CD4-positive, alpha-beta T cell treated with Interleukin-4 for 1 hour (primary cell): ENCODE results near the gene GPR173.
A peak's percentile ranks its signal among the peaks of the same experiment; 100 is the strongest.

ENCODE experiments used
- DNase-seq, 2 donors: peaks; one replicate each; pipeline ENCODE4 v3.0.0-alpha.2; 2020 to 2022

Gene GPR173

DNA sequence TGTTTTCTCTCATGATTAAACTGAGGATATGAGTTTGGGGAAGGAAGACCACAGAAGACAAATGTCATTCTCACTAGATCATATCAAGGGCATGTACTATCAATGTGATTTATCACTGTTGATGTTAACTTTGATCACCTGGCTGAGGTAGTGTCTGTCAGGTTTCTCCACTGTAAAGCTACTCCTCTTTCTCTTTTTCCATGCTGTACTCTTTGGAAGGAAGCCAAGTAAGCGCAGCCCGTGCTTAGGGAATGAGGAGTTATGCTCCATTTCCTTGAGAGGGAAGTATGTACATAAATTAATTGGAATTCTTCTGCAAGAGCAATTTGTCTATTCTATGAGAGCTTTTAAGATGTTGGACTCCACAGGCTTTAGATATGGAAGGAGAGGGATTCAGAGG lies 41.3 kb downstream of the GPR173 start:
- DNase-seq = no peak

DNA sequence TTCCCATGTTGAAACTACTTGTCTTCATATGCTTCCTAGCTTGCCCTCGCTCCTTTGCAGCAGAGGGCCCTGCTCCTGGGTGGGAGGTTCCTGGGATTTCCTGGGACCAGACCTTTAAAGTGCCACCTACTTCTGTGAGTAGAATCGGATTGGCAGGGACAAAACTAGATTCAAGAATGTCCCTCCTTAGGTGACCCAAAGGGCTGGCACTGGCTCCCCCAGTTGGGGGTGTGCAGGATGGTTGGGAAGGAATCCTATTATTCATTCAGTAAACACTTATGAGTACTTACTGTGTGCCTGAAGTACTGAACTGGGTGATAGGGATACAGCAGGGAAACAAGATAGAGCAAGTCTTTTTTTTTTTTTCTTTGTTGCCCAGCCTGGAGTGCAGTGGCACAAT lies 42.8 kb downstream of the GPR173 start:
- DNase-seq = no peak

DNA sequence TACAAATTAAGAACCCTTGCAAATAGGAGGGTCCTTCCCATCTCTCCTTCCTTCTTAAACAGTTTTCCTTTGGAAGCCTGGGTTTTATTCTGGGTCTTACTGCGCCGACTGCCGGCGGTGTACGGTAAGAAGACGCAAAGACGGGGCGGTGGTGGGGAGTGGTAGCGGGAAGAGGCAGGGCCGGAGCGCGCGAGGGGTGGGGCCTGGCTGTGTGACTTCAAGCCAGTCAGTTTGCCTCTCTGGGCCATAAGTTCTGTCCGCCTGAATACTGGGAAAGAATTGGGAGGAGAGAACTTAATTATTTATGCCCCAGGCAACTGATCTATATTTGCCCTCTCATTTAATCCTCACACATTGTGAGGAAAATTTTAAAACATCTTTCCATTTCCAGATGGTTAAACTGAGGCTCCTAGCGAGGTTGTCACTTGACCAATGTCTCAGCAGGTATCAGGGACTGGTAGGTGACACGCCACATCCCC lies 44.6 kb downstream of the GPR173 start:
- DNase-seq = peak; percentile 75 to 78

DNA sequence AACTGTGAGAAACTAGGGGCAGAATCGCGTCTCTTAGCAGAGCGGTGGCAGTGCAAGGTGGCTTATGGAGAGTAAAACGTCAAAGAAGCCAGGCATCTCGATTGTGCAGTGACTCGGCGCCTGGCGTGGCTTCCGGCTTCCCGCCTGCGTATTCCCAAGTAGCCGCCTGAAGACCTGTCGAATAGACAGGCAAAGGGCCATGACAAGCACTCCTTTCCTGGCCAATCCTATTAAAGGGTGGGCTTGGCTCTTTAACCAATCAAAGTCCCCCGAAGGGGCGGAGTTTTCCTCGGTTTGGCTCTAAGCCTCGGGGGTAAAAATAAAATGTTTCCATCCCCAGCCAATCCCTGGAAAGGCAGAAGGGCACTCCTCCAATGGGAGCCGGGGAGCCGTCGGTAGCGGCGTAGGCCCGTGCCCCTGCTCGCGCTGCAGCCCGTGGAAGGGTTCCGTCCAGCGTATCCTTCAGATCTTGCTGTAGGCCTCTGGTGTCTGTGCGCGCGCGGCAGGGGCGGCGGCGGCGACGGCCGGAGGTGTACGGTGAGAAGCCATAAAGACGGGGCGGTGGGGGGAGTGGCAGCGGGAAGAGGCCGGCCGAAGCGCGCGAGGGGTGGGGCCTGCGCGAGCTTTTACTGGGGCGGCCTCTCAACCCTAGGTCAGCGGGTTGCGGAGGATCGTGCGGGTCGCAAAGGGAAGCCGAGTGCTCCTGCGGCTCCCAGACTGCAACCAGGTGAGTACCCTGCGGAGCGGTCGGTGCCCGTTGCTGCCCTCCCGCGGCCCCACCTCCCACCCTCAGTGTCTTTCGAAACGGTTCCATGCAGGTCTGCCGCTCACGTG lies 45.4 kb downstream of the GPR173 start, which contains the start of gene KANTR:
TSS of gene KANTR (plus strand) at position 395 of the 834 bp plus-strand sequence. CDS start 30,131 bp downstream, outside the sequence.
- DNase-seq = peak; percentile 86 to 91

DNA sequence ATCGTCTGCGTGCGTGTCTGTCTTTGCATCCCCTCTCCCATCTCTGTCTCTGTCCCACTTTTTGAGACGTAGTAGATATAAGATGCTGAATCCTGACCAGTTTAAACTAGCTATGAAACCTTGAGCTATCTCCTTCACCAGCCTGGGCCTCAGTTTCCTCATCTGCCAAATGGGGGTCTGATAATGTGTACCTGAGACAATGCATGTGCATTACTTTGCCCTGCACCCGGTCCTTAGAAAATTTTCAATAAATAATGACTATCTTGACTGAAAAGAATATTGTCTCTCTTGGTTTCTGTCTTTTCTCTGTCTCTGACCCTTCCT lies 46.0 kb downstream of the GPR173 start:
- no peak for DNase-seq

DNA sequence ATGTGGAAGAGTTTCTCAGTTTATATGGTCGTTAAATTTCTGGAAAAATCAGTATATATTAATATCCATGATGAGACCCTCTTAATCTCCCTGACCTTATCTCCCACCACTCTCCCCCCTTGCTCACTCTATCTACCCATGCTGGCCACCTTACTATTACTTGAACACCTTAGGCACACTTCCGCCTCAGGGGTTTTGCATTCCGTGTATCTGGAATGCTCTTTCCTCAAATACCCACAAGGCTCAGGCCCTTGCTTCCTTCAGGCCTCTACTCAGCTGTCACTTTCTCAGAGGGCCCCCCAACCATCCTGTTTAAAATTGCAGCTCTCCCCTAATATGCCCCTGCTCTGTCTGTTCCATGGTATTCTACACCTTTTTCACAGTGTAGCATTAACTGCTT lies 47.2 kb downstream of the GPR173 start:
- no peak for DNase-seq

DNA sequence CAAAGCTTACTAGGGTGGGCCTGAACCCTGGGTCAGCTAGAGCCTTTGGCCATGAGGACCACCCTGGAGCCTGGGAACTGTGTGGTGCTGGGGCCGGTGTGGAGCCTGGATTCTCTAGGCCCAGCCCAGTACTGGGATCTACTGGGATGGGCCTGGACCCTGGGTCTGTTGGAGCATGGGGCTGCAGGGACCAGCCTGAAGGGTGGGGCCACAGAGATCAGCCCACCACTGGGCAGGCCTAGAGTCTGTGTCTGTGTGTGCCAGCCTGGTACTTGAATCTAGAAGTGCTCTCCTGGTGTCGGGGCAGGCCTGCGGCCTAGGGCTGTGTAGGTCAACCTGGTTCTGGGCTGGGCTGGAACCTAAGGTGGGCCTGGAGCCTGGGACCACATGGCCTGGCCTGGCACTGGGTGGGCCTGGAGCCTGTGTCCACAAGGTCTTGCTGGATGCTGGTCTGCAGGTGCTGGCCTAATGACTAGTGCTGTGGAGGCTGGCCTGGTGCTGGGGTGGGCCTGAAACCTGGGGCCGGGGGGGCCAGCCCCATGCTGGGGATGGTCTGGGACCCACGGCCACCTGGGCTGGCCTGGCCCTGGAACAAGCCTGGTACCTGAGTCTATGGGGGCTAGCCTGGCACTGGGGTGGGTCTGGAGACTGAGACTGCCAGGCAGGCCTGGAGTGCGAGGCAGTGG lies 66.4 kb downstream of the GPR173 start:
- DNase-seq = no peak

DNA sequence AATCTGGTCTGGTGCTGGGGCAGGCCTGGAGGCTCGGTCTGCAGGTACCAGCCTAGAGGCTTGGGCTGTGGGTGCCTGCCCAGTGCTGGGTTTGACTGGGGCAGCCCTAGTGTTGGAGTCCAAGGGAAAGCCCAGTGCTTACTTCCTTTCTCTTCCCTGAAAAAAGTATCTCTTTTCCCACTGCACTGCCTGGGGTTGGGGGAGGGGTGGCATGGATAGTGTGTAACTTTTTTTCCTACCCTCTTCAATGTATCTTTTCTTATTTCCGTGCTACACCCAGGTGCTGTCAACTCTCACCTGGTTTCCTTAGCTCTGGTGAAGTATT lies 66.9 kb downstream of the GPR173 start:
- no peak for DNase-seq

DNA sequence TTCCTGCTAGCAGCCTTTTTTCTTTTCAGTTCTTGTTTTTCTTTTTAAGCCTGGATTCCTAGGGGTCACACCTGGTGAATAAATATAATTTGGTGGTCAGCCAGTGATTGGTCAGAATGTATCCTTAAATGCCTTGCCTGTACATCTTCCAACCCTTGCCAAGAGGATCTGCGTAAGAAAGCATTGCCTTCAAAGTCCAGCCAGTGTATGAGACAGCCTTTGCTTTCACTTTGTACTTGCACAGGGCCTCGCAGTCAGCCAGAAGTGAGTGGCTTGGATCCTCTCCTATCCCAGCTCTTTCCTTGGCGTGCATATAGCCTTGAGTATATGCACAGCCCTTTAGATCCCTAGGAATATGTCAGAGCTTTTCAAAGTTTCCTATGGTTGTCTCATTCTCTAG lies 67.5 kb downstream of the GPR173 start:
- DNase-seq = no peak

DNA sequence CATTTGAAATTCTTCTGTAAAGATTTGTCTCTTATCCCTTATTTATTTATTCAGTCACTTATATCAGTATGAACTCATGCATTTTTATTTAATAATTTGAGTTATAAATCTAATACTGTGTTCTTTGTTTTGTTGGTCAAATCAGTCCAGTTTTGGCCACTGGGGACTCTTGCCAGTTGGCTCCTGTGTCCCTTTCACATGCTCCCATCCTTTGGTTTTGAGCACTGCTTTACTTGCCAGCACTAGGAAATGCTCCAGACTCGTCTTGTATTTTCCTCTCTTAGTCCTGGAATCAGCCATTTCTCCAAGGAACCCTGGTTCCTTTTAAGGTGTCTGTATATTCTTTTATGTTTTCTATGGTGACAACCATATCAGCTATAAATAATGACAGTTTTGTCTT lies 73.4 kb downstream of the GPR173 start:
- DNase-seq = no peak

DNA sequence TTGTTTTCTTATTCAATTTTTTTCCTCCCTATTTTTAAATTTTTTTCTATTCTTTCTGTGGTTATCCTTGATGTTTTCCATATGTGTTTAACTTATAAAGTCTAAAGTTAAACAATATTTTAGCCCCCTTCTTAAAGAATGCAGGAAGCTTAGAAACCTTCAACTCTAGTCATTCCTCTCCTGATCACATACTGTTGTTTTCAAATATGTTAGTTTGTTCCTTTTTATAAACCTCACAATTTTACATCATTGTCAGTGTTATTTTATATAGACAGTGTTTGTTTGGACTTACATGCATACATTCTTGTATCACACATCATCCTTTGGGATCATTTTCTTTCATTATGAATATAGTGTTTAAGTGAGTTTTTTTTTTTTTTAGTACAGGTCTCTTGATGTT lies 76.9 kb downstream of the GPR173 start:
- DNase-seq = no peak

DNA sequence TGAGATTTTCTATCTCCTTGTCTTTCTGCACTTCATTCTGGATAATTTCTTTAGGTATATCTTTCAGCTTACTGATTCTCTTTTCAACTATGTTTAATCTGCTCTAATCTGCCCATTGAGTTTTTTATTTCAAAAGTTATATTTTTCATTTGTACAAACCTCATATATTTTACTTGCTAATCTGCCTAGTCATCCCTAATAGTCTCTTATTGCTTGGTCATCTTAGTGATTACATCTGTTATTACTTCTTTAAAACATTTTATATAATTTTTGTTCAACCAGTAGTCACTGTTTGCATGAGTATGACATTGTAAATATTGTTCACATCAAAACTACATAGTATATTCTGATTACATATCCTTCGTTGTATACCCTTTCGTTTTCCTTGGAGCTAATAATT lies 77.8 kb downstream of the GPR173 start:
- no peak for DNase-seq

DNA sequence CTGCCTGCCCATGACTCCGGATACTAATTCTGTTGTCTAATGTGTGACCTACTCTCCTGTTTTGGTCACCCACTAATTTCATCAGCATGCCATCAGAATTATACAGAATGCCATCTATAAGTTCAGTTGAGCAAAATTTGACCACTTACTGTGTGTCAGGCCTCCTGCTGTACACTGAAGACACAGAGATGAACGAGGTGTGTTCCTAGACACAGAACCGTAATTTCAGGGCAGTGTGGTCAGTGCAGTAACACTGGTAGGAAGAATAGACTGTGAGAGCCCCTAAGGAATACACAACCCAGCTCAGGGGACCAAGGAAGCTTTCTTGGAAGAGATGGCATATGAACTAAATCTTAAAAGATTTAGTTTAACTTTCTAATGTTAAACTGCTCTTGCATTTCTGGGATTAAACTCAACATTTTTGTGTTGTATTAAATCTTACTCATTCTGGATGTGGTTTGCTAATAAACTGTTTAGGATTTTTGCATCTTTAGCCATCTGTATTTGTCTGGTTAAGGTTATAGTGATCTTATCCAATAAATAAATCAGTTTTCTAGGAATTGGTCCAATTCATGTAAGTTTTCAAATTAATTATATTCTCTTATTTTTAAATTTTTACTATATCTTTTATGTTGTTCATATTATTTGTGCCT lies 79.6 kb downstream of the GPR173 start:
- DNase-seq = no peak
